HepG2 (cell line): ENCODE data around the gene CHADL. TPM values are rescaled to one million over a fixed set of nuclear protein-coding genes. Genes with fewer than 3 reads are reported as not detected.

ENCODE experiments used
- BORCS8-MEF2B ChIP-seq: sonication (generic); formaldehyde crosslinking; IDR thresholded peaks from 2 replicates; pipeline ENCODE4 v1.8.0; 2022; ENCODE audit warnings: mild to moderate bottlenecking, missing genetic modification reagents
- CHCHD3 ChIP-seq: sonication (generic); formaldehyde crosslinking; IDR thresholded peaks from 2 replicates; pipeline ENCODE4 v1.8.0; 2022; ENCODE audit warnings: mild to moderate bottlenecking, missing genetic modification reagents, moderate library complexity
- ETV6 ChIP-seq: sonication (generic); formaldehyde crosslinking; conservative IDR thresholded peaks from 2 replicates; pipeline ENCODE4 v1.4.0; 2020; ENCODE audit warnings: missing genetic modification reagents
- FOSL1 ChIP-seq: sonication (generic); formaldehyde crosslinking; IDR thresholded peaks from 2 replicates; pipeline ENCODE4 v1.9.0; 2021; ENCODE audit warnings: missing genetic modification reagents, borderline replicate concordance
- GATAD2A ChIP-seq: IDR thresholded peaks from 2 replicates; pipeline ENCODE4 v1.6.1; 2016
- HDAC1 ChIP-seq: sonication (generic); formaldehyde crosslinking; IDR thresholded peaks from 2 replicates; pipeline ENCODE4 v1.5.1; 2020; ENCODE audit warnings: mild to moderate bottlenecking, missing genetic modification reagents
- HNRNPK ChIP-seq: fragments of 200-400 bp; formaldehyde crosslinking; IDR thresholded peaks from 2 replicates; pipeline ENCODE4 v1.6.1; 2018; ENCODE audit warnings: low read length, low read depth, moderate library complexity, mild to moderate bottlenecking; ENCODE audit not compliant: poor library complexity, severe bottlenecking
- MAFG ChIP-seq: sonication (generic); formaldehyde crosslinking; IDR thresholded peaks from 2 replicates; pipeline ENCODE4 v1.5.1; 2020; ENCODE audit warnings: mild to moderate bottlenecking, missing genetic modification reagents
- MED8 ChIP-seq: sonication (generic); formaldehyde crosslinking; IDR thresholded peaks from 2 replicates; pipeline ENCODE4 v1.8.1; 2023; ENCODE audit warnings: mild to moderate bottlenecking, missing genetic modification reagents; ENCODE audit not compliant: insufficient replicate concordance
- NFATC3 ChIP-seq: sonication (generic); formaldehyde crosslinking; IDR thresholded peaks from 2 replicates; pipeline ENCODE4 v1.5.1; 2020; ENCODE audit warnings: mild to moderate bottlenecking, missing genetic modification reagents
- PHF8 ChIP-seq: sonication (generic); formaldehyde crosslinking; IDR thresholded peaks from 2 replicates; pipeline ENCODE4 v1.5.0; 2020; ENCODE audit warnings: missing genetic modification reagents
- RARG ChIP-seq: sonication (generic); formaldehyde crosslinking; IDR thresholded peaks from 2 replicates; pipeline ENCODE4 v1.4.0; 2020; ENCODE audit warnings: low read depth, mild to moderate bottlenecking, missing genetic modification reagents
- YY1 ChIP-seq: IDR thresholded peaks from 2 replicates; pipeline ENCODE4 v1.6.1; 2011; ENCODE audit warnings: low read length, low read depth, moderate library complexity, mild to moderate bottlenecking; ENCODE audit not compliant: insufficient read depth, insufficient replicate concordance
- ZNF550 ChIP-seq: sonication (generic); formaldehyde crosslinking; IDR thresholded peaks from 2 replicates; pipeline ENCODE4 v1.4.0; 2020; ENCODE audit warnings: mild to moderate bottlenecking, missing genetic modification reagents, borderline replicate concordance
- ZNF614 ChIP-seq: IDR thresholded peaks from 2 replicates; pipeline ENCODE4 v1.6.1; 2018; ENCODE audit warnings: missing biosample characterization, missing genetic modification reagents, inconsistent platforms, borderline replicate concordance
- ZNF678 ChIP-seq: sonication (generic); formaldehyde crosslinking; IDR thresholded peaks from 2 replicates; pipeline ENCODE4 v1.4.0; 2020; ENCODE audit warnings: mild to moderate bottlenecking, missing genetic modification reagents
- ZNF724P ChIP-seq: sonication (generic); formaldehyde crosslinking; IDR thresholded peaks from 2 replicates; pipeline ENCODE4 v1.8.0; 2022; ENCODE audit warnings: missing genetic modification reagents, borderline replicate concordance
- ZNF75D ChIP-seq: sonication (generic); formaldehyde crosslinking; IDR thresholded peaks from 2 replicates; pipeline ENCODE4 v1.8.1; 2023; ENCODE audit warnings: missing genetic modification reagents, mild to moderate bottlenecking, borderline replicate concordance
- ZNF772 ChIP-seq: sonication (generic); formaldehyde crosslinking; IDR thresholded peaks from 2 replicates; pipeline ENCODE4 v1.5.0; 2020; ENCODE audit warnings: mild to moderate bottlenecking, missing genetic modification reagents
- ZNF839 ChIP-seq: sonication (generic); formaldehyde crosslinking; IDR thresholded peaks from 2 replicates; pipeline ENCODE4 v1.4.0; 2020; ENCODE audit warnings: missing genetic modification reagents, mild to moderate bottlenecking, borderline replicate concordance
- polyA plus RNA-seq, 8 experiments: library from polyadenylated mRNA; depleted of rRNA in 3 of 8; stranded (reverse) in 7 of 8; unstranded in 1 of 8; fragments of >200 nt; fragmentation: Illumina TruSeq in 4 of 8; extraction: Trizol in 4 of 8; gene quantifications; 2 replicates each; pipeline versions ENCODE4 v1.2.1 to v1.2.3, GENCODE V29; 2011 to 2016; ENCODE audit warnings: low read depth in 4 of 8, missing spikeins in 1 of 8, mixed read lengths in 1 of 8; ENCODE audit not compliant: insufficient read depth in 1 of 8
- total RNA-seq, 5 experiments: library from RNA; depleted of rRNA; stranded (reverse); fragments of >200 nt; fragmentation: Illumina TruSeq; extraction: Trizol; gene quantifications; 2 replicates each; pipeline ENCODE4 v1.2.3, GENCODE V29; 2016; ENCODE audit warnings: low read depth in 1 of 5
- TF ChIP-seq, protein P1 (sequence below): sonication (generic); formaldehyde crosslinking; IDR thresholded peaks from 2 replicates; pipeline ENCODE4 v1.4.0; 2020; ENCODE audit warnings: low read depth, mild to moderate bottlenecking, missing genetic modification reagents
- TF ChIP-seq, protein P2 (sequence below): sonication (generic); formaldehyde crosslinking; IDR thresholded peaks from 2 replicates; pipeline ENCODE4 v1.8.0; 2022; ENCODE audit warnings: missing genetic modification reagents, mild to moderate bottlenecking, borderline replicate concordance
- TF ChIP-seq, protein P3 (sequence below): IDR thresholded peaks from 2 replicates; pipeline ENCODE4 v1.6.1; 2016; ENCODE audit warnings: low read depth, control low read depth
- TF ChIP-seq, protein P4 (sequence below): sonication (generic); formaldehyde crosslinking; IDR thresholded peaks from 2 replicates; pipeline ENCODE4 v1.9.0; 2021; ENCODE audit warnings: missing genetic modification reagents, mild to moderate bottlenecking, borderline replicate concordance

CHADL gene
- total and polyA plus RNA-seq, 2 of the 13 experiments (the other 11 are each of a cell fraction or from before 2014, with no cell fraction given): 2.8 to 8.1 TPM

DNA sequence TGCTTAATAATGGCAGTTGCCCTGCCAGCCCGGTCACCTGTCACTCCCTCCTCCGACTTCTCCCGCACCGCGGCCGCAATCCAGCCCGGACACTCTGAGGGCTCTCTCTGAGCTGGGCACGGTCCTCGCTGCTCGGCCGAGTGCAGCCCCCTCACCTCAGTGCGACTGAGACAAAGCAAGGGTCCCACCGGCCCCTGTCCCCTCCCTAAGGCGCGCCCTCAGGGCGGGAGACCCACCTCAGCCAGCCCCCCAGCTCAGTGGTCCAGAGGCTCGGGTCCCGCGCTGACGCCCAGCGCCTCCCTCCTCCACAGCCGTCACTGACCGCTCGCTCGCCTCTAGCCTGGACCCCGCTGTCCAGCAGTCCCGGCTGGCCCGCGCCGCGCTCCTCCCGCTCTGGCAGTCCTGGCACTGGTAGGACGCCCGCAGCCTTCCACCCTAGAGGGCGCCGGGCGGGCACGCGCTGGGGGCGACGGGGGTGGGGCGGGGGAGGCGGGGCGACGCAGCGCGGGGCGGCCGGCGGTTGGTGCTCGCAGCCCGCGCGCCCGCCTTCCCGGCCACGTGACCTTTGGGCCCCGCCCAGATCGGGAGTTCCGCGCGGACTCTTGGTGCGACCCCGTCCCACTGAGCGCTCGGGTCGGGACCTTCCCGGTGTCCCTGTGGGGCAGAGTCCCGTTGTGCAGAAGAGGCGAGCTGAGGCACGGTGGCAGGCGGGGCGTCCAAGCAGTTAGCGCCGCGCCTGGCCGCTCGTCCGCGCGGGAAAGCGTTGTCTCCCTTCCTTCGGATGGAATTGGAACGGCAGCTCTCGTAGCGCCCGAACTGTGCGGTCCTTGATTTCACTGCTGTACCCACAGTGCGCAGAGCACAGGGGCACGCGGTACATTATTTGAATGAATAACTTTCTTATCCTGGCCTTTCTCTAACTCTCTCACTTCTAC is 43.4 kb downstream of the CHADL start (continued):
- TF ChIP-seq PHF8 (peak; percentile 47; the same call in 1 of the 2 replicates), GATAD2A (CRISPR knock-in tag) (no peak; the same call in 1 of the 2 replicates), MAFG (CRISPR knock-in tag) (no peak), HDAC1 (no peak), ZNF839 (CRISPR knock-in tag) (no peak), YY1 (no peak), ZNF614 (no peak), NFATC3 (CRISPR knock-in tag) (no peak), FOSL1 (CRISPR knock-in tag) (no peak), ZNF724P (CRISPR knock-in tag) (0 out of 2 replicates have a peak, but pooled peaks have one; percentile 27), ZNF678 (CRISPR knock-in tag) (peak; percentile 31; the same call in 1 of the 2 replicates), MED8 (CRISPR knock-in tag) (no peak), CHCHD3 (CRISPR knock-in tag) (no peak), HNRNPK (no peak), BORCS8-MEF2B (CRISPR knock-in tag) (no peak; the same call in 1 of the 2 replicates), ZNF772 (CRISPR knock-in tag) (peak; percentile 81; the same call in 1 of the 2 replicates), ZNF75D (CRISPR knock-in tag) (no peak), ETV6 (CRISPR knock-in tag) (0 out of 2 replicates have a peak, but pooled peaks have one; percentile 32), ZNF550 (no peak), RARG (CRISPR knock-in tag) (no peak)
- TF ChIP-seq, protein P1, sequence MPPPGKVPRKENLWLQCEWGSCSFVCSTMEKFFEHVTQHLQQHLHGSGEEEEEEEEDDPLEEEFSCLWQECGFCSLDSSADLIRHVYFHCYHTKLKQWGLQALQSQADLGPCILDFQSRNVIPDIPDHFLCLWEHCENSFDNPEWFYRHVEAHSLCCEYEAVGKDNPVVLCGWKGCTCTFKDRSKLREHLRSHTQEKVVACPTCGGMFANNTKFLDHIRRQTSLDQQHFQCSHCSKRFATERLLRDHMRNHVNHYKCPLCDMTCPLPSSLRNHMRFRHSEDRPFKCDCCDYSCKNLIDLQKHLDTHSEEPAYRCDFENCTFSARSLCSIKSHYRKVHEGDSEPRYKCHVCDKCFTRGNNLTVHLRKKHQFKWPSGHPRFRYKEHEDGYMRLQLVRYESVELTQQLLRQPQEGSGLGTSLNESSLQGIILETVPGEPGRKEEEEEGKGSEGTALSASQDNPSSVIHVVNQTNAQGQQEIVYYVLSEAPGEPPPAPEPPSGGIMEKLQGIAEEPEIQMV (CRISPR knock-in tag): no peak; the same call in 1 of the 2 replicates
- TF ChIP-seq, protein P2, sequence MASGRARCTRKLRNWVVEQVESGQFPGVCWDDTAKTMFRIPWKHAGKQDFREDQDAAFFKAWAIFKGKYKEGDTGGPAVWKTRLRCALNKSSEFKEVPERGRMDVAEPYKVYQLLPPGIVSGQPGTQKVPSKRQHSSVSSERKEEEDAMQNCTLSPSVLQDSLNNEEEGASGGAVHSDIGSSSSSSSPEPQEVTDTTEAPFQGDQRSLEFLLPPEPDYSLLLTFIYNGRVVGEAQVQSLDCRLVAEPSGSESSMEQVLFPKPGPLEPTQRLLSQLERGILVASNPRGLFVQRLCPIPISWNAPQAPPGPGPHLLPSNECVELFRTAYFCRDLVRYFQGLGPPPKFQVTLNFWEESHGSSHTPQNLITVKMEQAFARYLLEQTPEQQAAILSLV (CRISPR knock-in tag): no peak
- TF ChIP-seq, protein P3, sequence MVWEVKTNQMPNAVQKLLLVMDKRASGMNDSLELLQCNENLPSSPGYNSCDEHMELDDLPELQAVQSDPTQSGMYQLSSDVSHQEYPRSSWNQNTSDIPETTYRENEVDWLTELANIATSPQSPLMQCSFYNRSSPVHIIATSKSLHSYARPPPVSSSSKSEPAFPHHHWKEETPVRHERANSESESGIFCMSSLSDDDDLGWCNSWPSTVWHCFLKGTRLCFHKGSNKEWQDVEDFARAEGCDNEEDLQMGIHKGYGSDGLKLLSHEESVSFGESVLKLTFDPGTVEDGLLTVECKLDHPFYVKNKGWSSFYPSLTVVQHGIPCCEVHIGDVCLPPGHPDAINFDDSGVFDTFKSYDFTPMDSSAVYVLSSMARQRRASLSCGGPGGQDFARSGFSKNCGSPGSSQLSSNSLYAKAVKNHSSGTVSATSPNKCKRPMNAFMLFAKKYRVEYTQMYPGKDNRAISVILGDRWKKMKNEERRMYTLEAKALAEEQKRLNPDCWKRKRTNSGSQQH (CRISPR knock-in tag): no peak
- TF ChIP-seq, protein P4, sequence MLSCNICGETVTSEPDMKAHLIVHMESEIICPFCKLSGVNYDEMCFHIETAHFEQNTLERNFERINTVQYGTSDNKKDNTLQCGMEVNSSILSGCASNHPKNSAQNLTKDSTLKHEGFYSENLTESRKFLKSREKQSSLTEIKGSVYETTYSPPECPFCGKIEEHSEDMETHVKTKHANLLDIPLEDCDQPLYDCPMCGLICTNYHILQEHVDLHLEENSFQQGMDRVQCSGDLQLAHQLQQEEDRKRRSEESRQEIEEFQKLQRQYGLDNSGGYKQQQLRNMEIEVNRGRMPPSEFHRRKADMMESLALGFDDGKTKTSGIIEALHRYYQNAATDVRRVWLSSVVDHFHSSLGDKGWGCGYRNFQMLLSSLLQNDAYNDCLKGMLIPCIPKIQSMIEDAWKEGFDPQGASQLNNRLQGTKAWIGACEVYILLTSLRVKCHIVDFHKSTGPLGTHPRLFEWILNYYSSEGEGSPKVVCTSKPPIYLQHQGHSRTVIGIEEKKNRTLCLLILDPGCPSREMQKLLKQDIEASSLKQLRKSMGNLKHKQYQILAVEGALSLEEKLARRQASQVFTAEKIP (CRISPR knock-in tag): no peak
